ENCODE measurements around the gene KIF16B. TPM values are rescaled to one million over a fixed set of nuclear protein-coding genes. Genes with fewer than 3 reads are reported as not detected.

The KIF16B gene
- total RNA-seq, 3 donors from 2014 or later: 23.8 to 47.9 (median 36.9) TPM

- TF ChIP-seq POLR2AphosphoS5 (IDR thresholded peaks at IDR 0.05): no peak
- TF ChIP-seq CTCF (IDR thresholded peaks at IDR 0.05): no peak
- TF ChIP-seq POLR2A (IDR thresholded peaks at IDR 0.05): no peak
- Histone ChIP-seq H3K9me3 (no peaks in the 10 kb centered on the region), H3K4me1 (no peaks in the 10 kb centered on the region), H3K36me3 (no peaks in the 10 kb centered on the region), H3K4me3 (no peak overlapping the region), H3K27me3 (no peaks in the 10 kb centered on the region), H3K27ac (no peak overlapping the region)
- no peak for DNase-seq (ENCODE audit: low spot score in 2 of 2)
- intact Hi-C loops (cut with DNase I; ENCODE audit: low total_unique reads): no loop called here
Measured at GRCh38 chr20:16533502-16533901, 39.7 kb downstream of the KIF16B start.

GRCh38 chr20:16531485-16531884 is 41.8 kb downstream of the KIF16B start:
- no peak overlapping the region for H3K4me3 ChIP-seq
- H3K27ac ChIP-seq: no peak overlapping the region
- TF ChIP-seq POLR2AphosphoS5 (IDR thresholded peaks at IDR 0.05): no peak
- DNase-seq (ENCODE audit: low spot score in 2 of 2): no peak
- no peaks in the 10 kb centered on the region for H3K9me3 ChIP-seq
- intact Hi-C loops (cut with DNase I; ENCODE audit: low total_unique reads): no loop called here
- no peaks in the 10 kb centered on the region for H3K4me1 ChIP-seq
- no peaks in the 10 kb centered on the region for H3K36me3 ChIP-seq
- H3K27me3 ChIP-seq: no peaks in the 10 kb centered on the region

GRCh38 chr20:16530201-16530681 is 43.0 kb downstream of the KIF16B start:
- H3K27ac ChIP-seq: no peak overlapping the region
- H3K4me1 ChIP-seq: no peaks in the 10 kb centered on the region
- TF ChIP-seq CTCF (IDR thresholded peaks at IDR 0.05): no peak
- no peak for TF ChIP-seq POLR2A (IDR thresholded peaks at IDR 0.05)
- TF ChIP-seq POLR2AphosphoS5 (IDR thresholded peaks at IDR 0.05): no peak
- H3K27me3 ChIP-seq: no peaks in the 10 kb centered on the region
- no peaks in the 10 kb centered on the region for H3K9me3 ChIP-seq
- DNase-seq (ENCODE audit: low spot score in 2 of 2): no peak
- intact Hi-C loops (cut with DNase I; ENCODE audit: low total_unique reads): no loop called here
- no peaks in the 10 kb centered on the region for H3K36me3 ChIP-seq
- H3K4me3 ChIP-seq: no peak overlapping the region

- Histone ChIP-seq H3K4me1 (no peaks in the 10 kb centered on the region), H3K27ac (peak overlapping the region; percentile 8 to 22), H3K27me3 (no peaks in the 10 kb centered on the region), H3K9me3 (no peaks in the 10 kb centered on the region), H3K36me3 (no peaks in the 10 kb centered on the region), H3K4me3 (no peak overlapping the region)
- intact Hi-C loops (cut with DNase I; ENCODE audit: low total_unique reads): no loop called here
- TF ChIP-seq POLR2AphosphoS5 (IDR thresholded peaks at IDR 0.05) (no peak), CTCF (IDR thresholded peaks at IDR 0.05) (no peak), POLR2A (IDR thresholded peaks at IDR 0.05) (no peak)
- peak in 1 of 2 donors; percentile 36 for DNase-seq (ENCODE audit: low spot score in 2 of 2)
Measured at GRCh38 chr20:16528078-16528477, 45.2 kb downstream of the KIF16B start.

- Histone ChIP-seq H3K27ac (peak overlapping the region; percentile 4 to 8), H3K4me3 (no peak overlapping the region), H3K9me3 (no peaks in the 10 kb centered on the region), H3K27me3 (no peaks in the 10 kb centered on the region), H3K4me1 (no peaks in the 10 kb centered on the region), H3K36me3 (no peaks in the 10 kb centered on the region)
- no peak for TF ChIP-seq POLR2AphosphoS5 (IDR thresholded peaks at IDR 0.05)
- TF ChIP-seq POLR2A (IDR thresholded peaks at IDR 0.05): no peak
- no peak for TF ChIP-seq CTCF (IDR thresholded peaks at IDR 0.05)
- intact Hi-C loops (cut with DNase I; ENCODE audit: low total_unique reads): no loop called here
- DNase-seq (ENCODE audit: low spot score in 2 of 2): no peak
Measured at GRCh38 chr20:16527438-16527837, 45.8 kb downstream of the KIF16B start.

Measured in breast epithelium (tissue), 4 donors.